Stimulated activated CD8-positive, alpha-beta memory T cell treated with anti-CD3 and anti-CD28 coated beads, Interleukin-15, amount 100 ng/mL, for 1 hour (primary cell): ENCODE data around the gene JAG1.

ENCODE experiments used
- DNase-seq: peaks from one replicate; pipeline ENCODE4 v3.0.0-alpha.2; 2020; ENCODE audit warnings: low read depth

JAG1 gene

GRCh38 chr20:10667560-10668167 lies 6.1 kb downstream of the JAG1 start:
- no peak for DNase-seq

- no peak for DNase-seq
These were observed 6.8 kb downstream of the JAG1 start for GRCh38 chr20:10667077-10667401.

GRCh38 chr20:10666221-10667076 lies 7.3 kb downstream of the JAG1 start:
- DNase-seq, result no peak

- no peak for DNase-seq
These were observed 8.0 kb downstream of the JAG1 start for GRCh38 chr20:10665791-10666190.

- DNase-seq, result no peak
These were observed 8.7 kb downstream of the JAG1 start for GRCh38 chr20:10665027-10665561.

- DNase-seq, result no peak
These were observed 10.0 kb downstream of the JAG1 start for GRCh38 chr20:10663756-10664155.

GRCh38 chr20:10662661-10663458 lies 10.9 kb downstream of the JAG1 start:
- no peak for DNase-seq

GRCh38 chr20:10662151-10662550 lies 11.6 kb downstream of the JAG1 start:
- DNase-seq, result no peak

GRCh38 chr20:10661261-10661660 lies 12.5 kb downstream of the JAG1 start:
- DNase-seq, result no peak

GRCh38 chr20:10660661-10661060 lies 13.1 kb downstream of the JAG1 start:
- no peak for DNase-seq

GRCh38 chr20:10659651-10660601 lies 13.9 kb downstream of the JAG1 start:
- DNase-seq, result no peak

- DNase-seq, result no peak
These were observed 14.7 kb downstream of the JAG1 start for GRCh38 chr20:10658876-10659632.

- DNase-seq, result no peak
These were observed 15.6 kb downstream of the JAG1 start for GRCh38 chr20:10658051-10658823.

- DNase-seq, result no peak
These were observed 16.3 kb downstream of the JAG1 start for GRCh38 chr20:10657453-10657852.

GRCh38 chr20:10655720-10656669 lies 17.8 kb downstream of the JAG1 start:
- DNase-seq, result no peak

GRCh38 chr20:10654630-10655029 lies 19.2 kb downstream of the JAG1 start:
- DNase-seq, result no peak

GRCh38 chr20:10654250-10654610 lies 19.6 kb downstream of the JAG1 start:
- DNase-seq, result no peak

GRCh38 chr20:10653599-10654249 lies 20.1 kb downstream of the JAG1 start:
- no peak for DNase-seq
